ENCODE measurements around the gene DAB2IP. TPM values are rescaled to one million over a fixed set of nuclear protein-coding genes. Genes with fewer than 3 reads are reported as not detected.

The DAB2IP gene
- total RNA-seq, 2 experiments from 2014 or later, result 0.18 to 0.33 TPM

- peaks cover 3% of the 10 kb centered on the region for H3K4me1 Mint-ChIP-seq
- H3K27me3 Mint-ChIP-seq, result peaks cover 67% of the 10 kb centered on the region
- H3K36me3 Mint-ChIP-seq, result no peaks in the 10 kb centered on the region
Observed at GRCh38 chr9:121700165-121700831, 48.9 kb downstream of the DAB2IP start.

GRCh38 chr9:121700832-121701419, 49.5 kb downstream of the DAB2IP start:
- no peak overlapping the region for H3K27ac Mint-ChIP-seq
- H3K4me3 Mint-ChIP-seq, result no peak overlapping the region
- H3K27me3 Mint-ChIP-seq, result peaks cover 66% of the 10 kb centered on the region
- no peaks in the 10 kb centered on the region for H3K36me3 Mint-ChIP-seq
- DNase-seq, result no peak
- H3K9me3 Mint-ChIP-seq, result no peaks in the 10 kb centered on the region
- H3K4me1 Mint-ChIP-seq, result peaks cover 3% of the 10 kb centered on the region

More at GRCh38 chr9:121700165-121700831, 48.9 kb downstream of the DAB2IP start:
- Mint-ChIP-seq H3K27ac (no peak overlapping the region), H3K9me3 (no peaks in the 10 kb centered on the region), H3K4me3 (no peak overlapping the region)
- DNase-seq, result peak; percentile 18

DNA sequence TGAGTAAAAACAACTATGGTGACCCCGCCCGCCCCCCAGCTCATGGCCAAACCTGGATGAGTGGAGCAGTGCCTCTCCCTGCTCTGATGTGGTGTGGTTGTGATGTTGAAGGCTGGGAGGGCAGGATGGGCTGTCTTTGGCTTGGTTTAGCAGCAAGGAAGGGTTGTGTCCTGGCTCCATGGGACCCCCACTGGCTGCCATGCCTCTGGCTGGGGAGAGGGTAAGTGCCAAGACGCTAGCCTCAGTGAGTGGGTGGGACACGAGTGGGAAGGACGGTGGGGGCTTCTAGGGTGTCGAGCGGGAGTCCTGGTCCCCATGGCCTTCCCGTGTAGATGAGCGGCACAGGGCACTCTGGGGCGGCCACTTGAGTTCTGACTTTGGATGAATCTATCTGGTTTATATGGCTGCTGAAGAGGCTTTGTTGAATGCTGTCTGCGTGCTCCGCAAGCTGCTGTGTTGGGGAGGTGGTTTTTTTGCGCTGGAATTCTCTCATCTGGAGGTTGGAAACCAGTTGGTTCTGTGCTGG, 50.4 kb downstream of the DAB2IP start:
- H3K27me3 Mint-ChIP-seq, result peaks cover 57% of the 10 kb centered on the region

DNA sequence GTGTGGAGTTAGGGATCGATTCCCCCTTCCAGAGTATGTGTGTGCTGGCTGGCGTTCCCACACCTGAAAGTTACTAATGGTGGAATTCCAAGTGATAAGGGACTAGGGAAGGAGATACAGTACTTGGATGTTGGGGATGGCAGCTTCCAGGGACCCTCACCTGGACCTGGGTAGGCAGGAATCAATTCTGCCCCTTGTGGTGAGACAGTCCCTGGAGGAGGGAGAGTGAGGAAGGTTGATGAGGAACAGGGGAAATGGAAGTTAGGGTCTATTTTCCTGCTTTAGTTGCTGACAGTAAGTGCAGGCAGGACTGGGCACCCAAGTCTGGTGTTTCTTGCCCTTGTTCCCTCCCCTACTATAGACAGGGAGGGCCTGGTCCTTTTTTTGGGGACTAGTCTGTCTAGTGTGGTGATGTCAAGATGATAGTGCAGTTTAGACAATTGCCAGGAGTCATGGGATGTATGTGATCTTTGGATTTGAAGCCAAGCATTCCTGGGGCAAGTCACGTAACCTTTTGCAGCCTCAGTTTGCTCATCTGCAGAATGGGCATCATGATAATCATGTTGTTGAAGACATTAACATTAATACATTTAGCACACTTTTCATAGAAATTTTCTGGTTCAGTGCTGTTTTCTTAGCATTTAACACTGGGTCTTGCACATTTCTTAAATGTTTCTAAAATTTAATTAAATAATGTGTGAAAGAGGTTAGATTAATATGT, 51.7 kb downstream of the DAB2IP start:
- no peak overlapping the region for H3K4me3 Mint-ChIP-seq
- H3K27ac Mint-ChIP-seq, result no peak overlapping the region
- no peaks in the 10 kb centered on the region for H3K9me3 Mint-ChIP-seq
- H3K36me3 Mint-ChIP-seq, result no peaks in the 10 kb centered on the region
- DNase-seq, result no peak
- H3K27me3 Mint-ChIP-seq, result peaks cover 44% of the 10 kb centered on the region
- H3K4me1 Mint-ChIP-seq, result peaks cover 6% of the 10 kb centered on the region

More for the DNA sequence above, 50.4 kb downstream of the DAB2IP start:
- no peak overlapping the region for H3K4me3 Mint-ChIP-seq
- H3K36me3 Mint-ChIP-seq, result no peaks in the 10 kb centered on the region
- H3K9me3 Mint-ChIP-seq, result no peaks in the 10 kb centered on the region
- H3K4me1 Mint-ChIP-seq, result peaks cover 3% of the 10 kb centered on the region
- no peak for DNase-seq
- no peak overlapping the region for H3K27ac Mint-ChIP-seq

DNA sequence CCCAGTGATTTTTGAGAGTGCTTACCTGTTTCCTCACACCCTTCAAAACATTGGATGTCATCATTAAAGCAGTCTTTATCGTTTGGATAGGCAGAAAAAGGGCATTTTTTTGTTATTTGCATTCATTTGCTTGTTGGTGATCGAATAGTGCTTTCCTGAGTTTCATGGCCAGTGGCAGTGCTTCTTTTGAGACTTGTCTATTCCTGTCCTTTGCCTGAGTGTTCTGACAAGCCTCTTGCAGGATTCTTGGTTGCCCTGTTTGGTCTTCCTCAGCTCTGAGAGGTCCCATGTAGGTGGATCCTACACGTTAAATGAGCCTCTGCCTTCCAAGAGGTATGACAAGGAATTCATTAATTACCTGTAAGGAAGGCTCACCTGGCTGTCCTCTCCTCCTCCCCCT, 52.8 kb downstream of the DAB2IP start:
- Mint-ChIP-seq H3K9me3 (no peaks in the 10 kb centered on the region), H3K4me3 (no peak overlapping the region), H3K36me3 (no peaks in the 10 kb centered on the region), H3K27me3 (peaks cover 37% of the 10 kb centered on the region), H3K27ac (no peak overlapping the region), H3K4me1 (peaks cover 6% of the 10 kb centered on the region)
- DNase-seq, result no peak

GRCh38 chr9:121706149-121706750, 54.8 kb downstream of the DAB2IP start:
- no peaks in the 10 kb centered on the region for H3K9me3 Mint-ChIP-seq
- no peak for DNase-seq
- no peak overlapping the region for H3K27ac Mint-ChIP-seq
- H3K4me1 Mint-ChIP-seq, result peaks cover 5% of the 10 kb centered on the region
- no peaks in the 10 kb centered on the region for H3K36me3 Mint-ChIP-seq
- no peak overlapping the region for H3K4me3 Mint-ChIP-seq
- H3K27me3 Mint-ChIP-seq, result peaks cover 18% of the 10 kb centered on the region

- DNase-seq, result peak; percentile 4
- Mint-ChIP-seq H3K27ac (no peak overlapping the region), H3K36me3 (no peaks in the 10 kb centered on the region), H3K4me1 (peaks cover 5% of the 10 kb centered on the region), H3K4me3 (no peak overlapping the region), H3K27me3 (peaks cover 5% of the 10 kb centered on the region), H3K9me3 (no peaks in the 10 kb centered on the region)
Observed at GRCh38 chr9:121707477-121708424, 56.3 kb downstream of the DAB2IP start.

DNA sequence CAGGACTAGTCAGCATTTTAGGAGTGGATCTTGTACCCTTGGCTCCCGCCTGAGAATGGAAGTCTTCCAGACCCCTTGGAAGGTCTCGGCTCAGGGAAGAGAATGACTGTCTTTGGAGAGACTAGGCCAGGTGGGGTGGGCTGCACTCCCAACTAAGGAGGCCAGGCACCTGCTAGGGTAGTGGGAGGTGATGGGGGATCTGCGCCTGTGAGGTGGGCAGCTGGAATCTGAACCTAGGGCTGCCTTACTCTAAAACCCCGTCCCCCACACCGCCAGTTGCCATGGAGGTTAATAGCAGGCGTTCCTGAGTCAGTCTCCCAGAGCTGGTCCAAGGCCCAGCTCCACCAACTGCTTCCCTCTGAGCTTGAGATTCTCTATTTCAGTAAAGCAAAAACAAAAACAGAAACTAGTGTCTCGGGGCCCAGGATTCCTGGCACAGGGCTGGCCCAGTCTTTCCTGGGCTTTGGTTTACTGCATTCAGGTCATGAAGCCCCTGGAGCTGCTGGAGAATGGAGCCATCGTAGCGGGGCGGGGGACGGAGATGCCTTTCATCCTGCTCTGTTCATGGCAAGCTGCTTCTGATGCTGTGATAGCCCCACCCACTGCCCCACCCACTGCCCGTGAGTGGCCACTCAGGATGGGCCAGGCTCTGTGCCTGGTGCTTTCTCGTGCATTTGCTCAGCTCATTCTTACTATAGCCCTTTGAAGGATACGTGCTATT, 57.5 kb downstream of the DAB2IP start:
- Mint-ChIP-seq H3K4me3 (no peak overlapping the region), H3K27ac (no peak overlapping the region)

GRCh38 chr9:121709798-121710197, 58.4 kb downstream of the DAB2IP start:
- H3K9me3 Mint-ChIP-seq, result no peaks in the 10 kb centered on the region
- no peak overlapping the region for H3K27ac Mint-ChIP-seq
- no peak for DNase-seq
- H3K27me3 Mint-ChIP-seq, result peaks cover 2% of the 10 kb centered on the region
- peaks cover 5% of the 10 kb centered on the region for H3K4me1 Mint-ChIP-seq
- no peak overlapping the region for H3K4me3 Mint-ChIP-seq
- H3K36me3 Mint-ChIP-seq, result no peaks in the 10 kb centered on the region

More for the DNA sequence above, 57.5 kb downstream of the DAB2IP start:
- H3K9me3 Mint-ChIP-seq, result no peaks in the 10 kb centered on the region
- H3K36me3 Mint-ChIP-seq, result no peaks in the 10 kb centered on the region
- peaks cover 5% of the 10 kb centered on the region for H3K27me3 Mint-ChIP-seq
- peaks cover 5% of the 10 kb centered on the region for H3K4me1 Mint-ChIP-seq
- DNase-seq, result no peak

DNA sequence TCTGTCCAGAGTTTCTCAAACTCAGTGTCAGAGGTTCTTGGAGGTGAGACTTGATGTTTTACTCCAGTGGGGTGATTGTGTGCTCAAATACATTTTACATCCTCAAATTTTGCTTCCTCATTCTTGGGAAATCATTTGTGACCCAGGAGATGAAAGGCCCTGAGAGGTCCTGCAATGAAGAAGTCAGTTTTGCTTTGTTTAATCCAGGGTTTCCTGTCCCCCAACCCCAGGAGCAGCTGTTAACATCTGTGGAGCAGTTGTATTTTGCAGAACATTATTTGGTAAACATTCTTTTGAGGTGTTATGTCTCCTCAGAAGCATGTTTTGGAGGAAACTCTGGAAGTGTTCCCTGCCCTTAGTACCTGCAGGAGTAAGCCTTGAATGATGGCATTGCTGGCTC, 59.8 kb downstream of the DAB2IP start:
- Mint-ChIP-seq H3K4me3 (no peak overlapping the region), H3K36me3 (no peaks in the 10 kb centered on the region), H3K9me3 (no peaks in the 10 kb centered on the region), H3K27me3 (no peaks in the 10 kb centered on the region), H3K27ac (no peak overlapping the region), H3K4me1 (peaks cover 5% of the 10 kb centered on the region)
- DNase-seq, result no peak

- Mint-ChIP-seq H3K4me1 (peaks cover 5% of the 10 kb centered on the region), H3K36me3 (no peaks in the 10 kb centered on the region), H3K9me3 (no peaks in the 10 kb centered on the region), H3K27ac (no peak overlapping the region), H3K27me3 (no peaks in the 10 kb centered on the region), H3K4me3 (no peak overlapping the region)
- DNase-seq, result no peak
Observed at GRCh38 chr9:121711797-121712196, 60.4 kb downstream of the DAB2IP start.

GRCh38 chr9:121713400-121714070, 62.1 kb downstream of the DAB2IP start:
- Mint-ChIP-seq H3K36me3 (no peaks in the 10 kb centered on the region), H3K27ac (no peak overlapping the region), H3K4me3 (no peak overlapping the region), H3K9me3 (no peaks in the 10 kb centered on the region), H3K27me3 (no peaks in the 10 kb centered on the region), H3K4me1 (no peaks in the 10 kb centered on the region)
- no peak for DNase-seq

- Mint-ChIP-seq H3K36me3 (no peaks in the 10 kb centered on the region), H3K4me1 (no peaks in the 10 kb centered on the region), H3K4me3 (no peak overlapping the region), H3K9me3 (no peaks in the 10 kb centered on the region), H3K27me3 (no peaks in the 10 kb centered on the region), H3K27ac (no peak overlapping the region)
- DNase-seq, result no peak
Observed at GRCh38 chr9:121714075-121714705, 62.8 kb downstream of the DAB2IP start.

All from activated naive CD8-positive, alpha-beta T cell treated with anti-CD3 and anti-CD28 coated beads for 36 hours (primary cell).